Fibroblast of mammary gland (primary cell): Measurements from ENCODE around the gene NEURL2.

Experiments used
- DNase-seq: peaks from one replicate; pipeline ENCODE4 v3.0.0-alpha.2; 2010; ENCODE audit warnings: low read depth
- H3K4me3 ChIP-seq: 2 replicates; pipeline ENCODE4 v1.5.1; 2011; ENCODE audit warnings: low read depth, mild to moderate bottlenecking, low read length, moderate library complexity; ENCODE audit not compliant: control insufficient read depth
- TF ChIP-seq, protein P1 (sequence below): conservative IDR thresholded peaks from 2 replicates; pipeline ENCODE4 v1.5.1; 2011; ENCODE audit warnings: low read depth, low read length, inconsistent platforms; ENCODE audit not compliant: control insufficient read depth, insufficient read depth

The NEURL2 gene

DNA sequence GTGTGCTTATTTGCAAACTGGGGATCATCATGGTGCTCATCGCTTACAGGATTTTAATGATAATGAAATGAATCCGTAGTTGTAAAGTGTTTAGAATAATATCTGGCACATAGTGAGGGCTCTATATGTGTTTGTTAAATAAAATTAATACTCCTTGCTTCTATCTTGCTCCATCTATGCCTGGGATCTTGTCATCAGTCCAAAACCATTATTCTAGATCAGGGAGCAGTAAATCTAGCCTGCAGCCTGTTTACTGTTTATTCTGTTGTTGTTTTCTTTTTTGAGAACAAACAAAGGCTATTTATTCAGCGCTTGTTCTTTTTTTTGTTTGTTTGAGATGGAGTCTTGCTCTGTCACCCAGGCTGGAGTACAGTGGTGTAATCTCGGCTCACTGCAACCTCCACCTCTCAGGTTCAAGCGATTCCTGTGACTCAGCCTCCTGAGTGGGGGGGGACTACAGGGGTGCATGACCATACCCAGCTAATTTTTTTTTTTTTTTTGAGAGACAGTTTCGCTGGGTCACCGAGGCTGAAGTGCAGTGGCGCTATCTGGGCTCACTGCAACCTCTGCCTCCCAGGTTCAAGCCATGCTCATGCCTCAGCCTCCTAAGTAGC is 41.9 kb downstream of the NEURL2 start:
- TF ChIP-seq, protein P1, sequence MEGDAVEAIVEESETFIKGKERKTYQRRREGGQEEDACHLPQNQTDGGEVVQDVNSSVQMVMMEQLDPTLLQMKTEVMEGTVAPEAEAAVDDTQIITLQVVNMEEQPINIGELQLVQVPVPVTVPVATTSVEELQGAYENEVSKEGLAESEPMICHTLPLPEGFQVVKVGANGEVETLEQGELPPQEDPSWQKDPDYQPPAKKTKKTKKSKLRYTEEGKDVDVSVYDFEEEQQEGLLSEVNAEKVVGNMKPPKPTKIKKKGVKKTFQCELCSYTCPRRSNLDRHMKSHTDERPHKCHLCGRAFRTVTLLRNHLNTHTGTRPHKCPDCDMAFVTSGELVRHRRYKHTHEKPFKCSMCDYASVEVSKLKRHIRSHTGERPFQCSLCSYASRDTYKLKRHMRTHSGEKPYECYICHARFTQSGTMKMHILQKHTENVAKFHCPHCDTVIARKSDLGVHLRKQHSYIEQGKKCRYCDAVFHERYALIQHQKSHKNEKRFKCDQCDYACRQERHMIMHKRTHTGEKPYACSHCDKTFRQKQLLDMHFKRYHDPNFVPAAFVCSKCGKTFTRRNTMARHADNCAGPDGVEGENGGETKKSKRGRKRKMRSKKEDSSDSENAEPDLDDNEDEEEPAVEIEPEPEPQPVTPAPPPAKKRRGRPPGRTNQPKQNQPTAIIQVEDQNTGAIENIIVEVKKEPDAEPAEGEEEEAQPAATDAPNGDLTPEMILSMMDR: no peak
- H3K4me3 ChIP-seq: no peak overlapping the region
- DNase-seq: no peak

DNA sequence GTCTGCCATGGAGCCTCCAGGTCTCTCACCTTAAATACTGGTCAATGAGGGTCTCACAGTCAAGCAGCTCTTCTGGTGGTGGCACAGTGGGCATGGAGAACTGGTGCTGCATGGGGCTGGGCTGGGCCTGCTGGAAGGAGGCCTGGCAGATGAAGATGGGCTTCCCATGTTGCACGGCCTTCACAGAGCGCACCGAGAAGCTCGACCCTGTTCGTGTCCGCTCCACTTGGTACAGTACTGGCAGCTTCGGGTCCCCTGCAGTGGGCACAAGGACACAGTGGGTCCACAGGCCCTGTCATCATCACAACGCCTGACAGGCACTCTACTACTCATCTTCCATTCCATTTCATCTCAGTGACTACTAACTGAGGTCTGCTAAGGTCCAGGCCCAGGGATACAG is 42.6 kb downstream of the NEURL2 start:
- TF ChIP-seq, protein P1: no peak
- H3K4me3 ChIP-seq: no peak overlapping the region
- DNase-seq: no peak

DNA sequence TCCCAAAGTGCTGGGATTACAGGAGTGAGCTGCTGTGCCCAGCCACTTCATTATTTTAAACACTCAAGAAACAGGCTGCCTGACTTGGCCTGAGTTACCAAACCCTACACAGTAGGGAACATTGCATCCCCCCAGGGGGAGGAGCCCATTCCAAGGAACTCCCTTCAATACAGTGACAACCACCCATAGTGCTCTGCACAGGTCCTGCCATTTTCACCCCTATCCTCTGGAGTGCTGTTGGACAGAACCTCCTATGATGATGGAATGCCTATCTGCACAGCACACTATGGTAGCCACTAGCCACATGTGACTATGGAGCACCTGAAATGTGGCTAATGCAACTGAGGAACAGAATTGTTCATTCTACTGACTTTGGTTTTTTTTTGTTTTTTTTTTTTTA is 45.6 kb downstream of the NEURL2 start:
- H3K4me3 ChIP-seq: no peak overlapping the region
- TF ChIP-seq, protein P1: no peak
- no peak for DNase-seq

DNA sequence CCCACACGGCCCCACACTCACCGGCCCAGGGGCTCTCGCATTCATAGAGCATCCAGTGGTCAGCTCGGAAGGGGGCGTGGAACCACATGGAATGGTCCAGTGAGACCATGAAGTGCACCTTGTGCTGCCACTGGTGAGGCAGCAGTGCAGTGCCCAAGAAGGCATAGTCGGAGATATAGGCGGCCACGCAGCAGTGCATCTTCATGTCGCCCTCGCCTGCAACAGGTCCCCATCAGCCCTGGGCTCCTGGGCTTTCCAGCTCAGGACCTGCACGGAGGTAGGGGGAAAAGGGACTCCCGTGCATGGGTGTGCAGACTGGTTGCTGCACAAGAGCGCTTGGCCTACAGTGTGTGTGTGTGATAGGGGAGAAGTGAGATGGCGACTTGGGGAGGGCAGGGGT is 47.5 kb downstream of the NEURL2 start:
- DNase-seq: no peak
- no peak overlapping the region for H3K4me3 ChIP-seq
- TF ChIP-seq, protein P1: no peak

DNA sequence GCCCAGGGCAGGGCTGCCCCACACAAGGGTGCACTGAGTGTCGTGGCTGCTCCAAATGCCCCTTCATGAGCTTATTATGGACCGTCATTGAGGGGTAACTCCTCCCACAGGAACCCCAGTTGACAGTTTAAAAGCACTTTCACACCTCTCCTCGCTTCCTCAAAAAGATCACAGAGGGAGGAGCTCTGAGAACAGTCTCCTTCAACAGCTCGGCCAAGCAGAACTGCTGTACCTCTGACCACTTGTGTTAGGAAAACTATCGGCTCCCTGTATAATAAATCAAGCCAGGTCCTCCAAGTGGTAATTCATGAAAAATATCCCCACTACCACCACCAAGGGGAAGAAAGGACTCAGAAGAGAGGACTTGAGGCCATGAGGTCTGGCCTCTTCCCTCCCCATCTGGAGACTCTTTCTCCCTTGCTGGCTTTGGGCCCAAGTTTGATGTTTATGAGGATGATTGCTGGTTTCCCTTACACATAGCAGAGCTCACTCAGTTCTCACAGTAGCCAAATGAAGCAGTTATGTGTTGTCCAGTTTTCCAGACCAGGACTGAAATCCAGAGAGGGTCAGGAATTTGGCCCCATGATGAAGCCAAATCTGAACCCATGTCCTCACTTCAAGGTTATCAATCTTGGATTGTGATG is 48.7 kb downstream of the NEURL2 start:
- TF ChIP-seq, protein P1: no peak
- no peak overlapping the region for H3K4me3 ChIP-seq
- DNase-seq: peak; percentile 80

DNA sequence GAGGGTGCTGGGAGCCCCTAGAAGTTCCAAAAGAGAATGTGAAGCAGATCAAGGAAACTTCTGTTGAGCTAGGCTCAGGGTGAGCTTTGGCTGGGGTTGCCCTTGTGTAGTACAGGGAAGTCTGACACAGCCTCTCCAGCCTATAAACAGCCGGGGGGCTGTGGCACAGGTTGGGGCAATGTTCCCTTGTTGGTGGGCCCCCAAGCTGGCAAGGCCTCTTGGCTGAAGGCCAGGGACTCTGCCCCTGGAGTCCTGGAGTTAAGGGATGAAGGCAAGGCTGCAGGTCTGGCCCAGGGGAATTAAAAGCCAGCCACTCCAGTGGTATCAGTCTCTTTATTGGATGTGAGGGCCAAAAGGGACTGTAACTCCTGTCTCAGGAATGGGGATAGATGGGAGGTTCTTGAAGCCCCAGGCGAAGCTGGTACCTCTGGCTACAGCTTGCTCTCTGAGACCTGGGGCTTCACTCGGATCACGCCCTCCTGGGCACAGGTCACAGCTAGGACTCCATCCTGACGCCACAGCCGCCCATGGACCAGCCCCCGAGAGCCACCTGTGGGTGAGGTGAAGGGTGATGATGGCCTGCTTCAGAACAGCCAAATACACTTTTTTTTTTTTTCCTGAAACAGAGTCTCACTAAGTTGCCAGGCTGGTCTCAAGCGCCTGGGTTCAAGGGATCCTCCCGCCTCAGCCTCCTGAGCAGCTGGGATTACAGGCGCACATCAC is 49.4 kb downstream of the NEURL2 start:
- no peak overlapping the region for H3K4me3 ChIP-seq
- no peak for DNase-seq
- TF ChIP-seq, protein P1: no peak
